HG03135 (cell line): Measurements from ENCODE around the gene ARRB2.
"Not testable (repeated sequence)": the region's sequence is repeated elsewhere in the genome, so short reads cannot be mapped to it uniquely, and the experiment has no call there.

Source experiments
- ATAC-seq: cut with Tn5 transposase; IDR thresholded peaks from one replicate; pipeline ENCODE4 v1.9.1; 2021; ENCODE audit warnings: mild to moderate bottlenecking, moderate library complexity; ENCODE audit not compliant: unreplicated experiment

ARRB2 gene

DNA sequence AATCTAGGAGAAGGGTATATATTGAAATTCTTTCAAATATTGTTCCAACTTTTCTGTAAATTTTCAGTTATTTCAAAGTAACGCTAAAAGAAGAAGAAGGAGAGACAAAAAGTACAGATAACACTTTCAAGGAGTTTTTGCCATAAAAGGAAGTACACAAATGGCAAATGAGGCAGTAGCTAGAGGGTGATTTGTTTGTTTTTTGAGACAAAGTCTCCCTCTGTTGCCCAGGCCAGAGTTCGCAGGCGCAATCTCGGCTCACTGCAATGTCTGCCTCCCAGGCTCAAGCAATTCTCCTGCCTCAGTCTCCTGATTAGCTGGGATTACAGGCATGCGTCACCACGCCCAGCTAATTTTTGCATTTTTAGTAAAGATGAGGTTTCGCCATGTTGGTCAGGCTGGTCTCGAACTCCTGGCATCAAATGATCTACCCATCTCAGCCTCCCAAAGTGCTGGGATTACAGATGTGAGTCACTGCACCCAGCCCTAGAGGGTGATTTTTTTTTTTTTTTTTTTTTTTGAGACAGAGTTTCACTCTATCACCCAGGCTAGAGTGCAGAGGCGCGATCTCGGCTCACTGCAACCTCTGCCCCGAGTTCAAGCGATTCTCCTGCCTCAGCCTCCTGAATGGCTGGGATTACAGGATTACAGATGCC, 10.9 kb upstream of the ARRB2 start:
- not testable (repeated sequence) for ATAC-seq

DNA sequence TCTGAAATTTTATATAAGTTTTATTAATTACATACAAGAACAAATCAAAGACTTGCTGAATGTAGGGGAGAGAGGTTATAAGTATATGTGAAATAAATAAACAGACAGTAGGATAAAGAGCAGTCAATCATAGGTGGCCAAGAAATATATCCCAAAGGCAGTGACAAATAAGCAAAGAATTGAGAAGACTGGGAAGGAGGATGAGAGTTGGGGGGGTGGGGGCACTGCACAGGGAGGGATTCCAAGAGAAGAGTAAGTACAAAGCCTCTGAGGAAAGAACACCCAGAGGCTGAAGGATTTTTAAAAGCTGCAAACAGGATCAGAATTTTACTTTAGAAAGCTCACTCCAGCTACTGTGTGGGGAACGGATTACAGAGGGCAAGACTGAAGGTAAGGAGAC, 9.3 kb upstream of the ARRB2 start:
- no peak for ATAC-seq

DNA sequence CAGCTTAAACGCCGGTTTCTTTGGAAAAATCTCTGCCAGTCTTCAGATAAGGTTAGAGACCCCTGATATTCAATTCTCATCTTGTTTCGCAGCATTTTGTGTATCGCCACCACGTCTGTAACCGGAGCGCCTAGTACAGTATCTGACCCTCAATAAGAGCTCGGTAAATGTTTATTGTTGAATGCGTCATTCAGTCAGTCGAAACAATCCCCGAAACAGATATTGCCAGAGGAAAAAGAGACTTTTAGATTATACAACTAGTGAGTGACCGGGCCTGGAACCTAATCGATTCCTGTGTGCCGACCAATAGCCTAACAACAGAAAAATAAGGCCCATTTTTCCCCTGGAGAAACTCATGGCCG, 7.1 kb upstream of the ARRB2 start:
- ATAC-seq = no peak

DNA sequence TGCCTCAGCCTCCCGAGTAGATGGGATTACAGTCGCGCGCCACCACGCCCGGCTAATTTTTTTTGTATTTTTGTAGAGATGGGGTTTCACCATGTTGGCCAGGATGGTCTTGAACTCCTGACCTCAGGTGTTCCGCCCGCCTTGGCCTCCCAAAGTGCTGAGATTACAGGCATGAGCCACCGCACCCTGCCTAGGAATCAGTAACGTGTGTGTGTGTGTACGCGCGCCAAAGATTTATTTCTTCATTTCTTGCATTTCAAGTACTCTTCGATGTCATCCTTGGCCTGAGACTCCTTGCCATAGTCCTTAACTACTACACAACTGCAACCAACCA, 5.9 kb upstream of the ARRB2 start:
- ATAC-seq = not testable (repeated sequence)

DNA sequence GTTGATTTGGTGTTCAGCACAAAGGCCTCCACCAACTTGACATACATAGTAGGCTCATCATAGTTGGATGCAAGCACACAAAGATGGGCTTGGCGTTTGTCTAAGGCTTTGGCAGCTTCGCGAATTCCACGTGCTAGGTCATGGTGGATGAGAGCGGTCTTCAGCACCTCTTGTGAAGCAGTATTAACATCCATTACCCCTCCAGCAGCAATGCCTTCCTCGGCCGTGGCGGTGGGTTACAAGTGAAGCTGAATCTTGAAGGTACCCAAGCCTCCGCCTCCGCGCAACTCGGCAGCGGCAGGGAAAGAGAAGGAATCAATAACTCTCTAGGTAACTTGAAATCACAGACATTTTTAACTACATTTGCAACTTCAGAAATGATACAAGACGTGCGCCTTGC, 5.4 kb upstream of the ARRB2 start:
- ATAC-seq = no peak

DNA sequence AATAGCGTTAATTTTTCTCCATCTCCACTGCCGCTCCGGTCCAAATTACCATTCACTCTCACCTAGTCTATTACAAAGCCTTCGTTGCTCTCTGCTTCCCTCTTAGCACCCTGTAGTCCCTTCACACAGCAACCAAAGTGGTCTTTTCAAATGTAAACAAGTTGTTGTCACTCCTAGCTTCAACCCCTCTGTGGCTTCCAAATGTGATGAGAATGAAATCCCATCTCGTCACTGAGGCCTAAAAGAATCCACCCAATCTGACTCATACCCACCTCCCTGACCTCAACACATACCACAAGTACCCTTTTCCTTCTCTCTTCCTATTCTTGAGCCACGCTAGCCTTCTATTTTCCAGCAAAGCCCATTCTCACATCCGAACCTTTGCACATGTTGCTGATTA, 4.3 kb upstream of the ARRB2 start:
- ATAC-seq = no peak

DNA sequence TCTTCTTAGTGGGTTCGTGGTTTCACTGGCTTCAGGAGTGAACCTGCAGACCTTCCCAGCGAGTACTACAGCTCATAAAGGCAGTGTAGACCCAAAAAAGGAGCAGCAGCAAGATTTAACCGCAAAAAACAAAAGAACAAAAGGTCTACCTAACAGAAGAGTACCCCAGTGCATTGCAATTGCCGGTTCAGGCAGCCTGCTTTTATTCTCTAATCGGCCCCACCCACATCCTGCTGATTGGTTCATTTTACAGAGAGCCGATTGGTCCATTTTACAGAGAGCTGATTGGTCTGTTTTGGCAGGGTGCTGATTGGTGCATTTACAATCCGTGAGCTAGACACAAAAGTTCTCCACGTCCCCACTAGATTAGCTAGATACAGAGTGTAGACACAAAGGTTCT, 2.0 kb upstream of the ARRB2 start:
- no peak for ATAC-seq

DNA sequence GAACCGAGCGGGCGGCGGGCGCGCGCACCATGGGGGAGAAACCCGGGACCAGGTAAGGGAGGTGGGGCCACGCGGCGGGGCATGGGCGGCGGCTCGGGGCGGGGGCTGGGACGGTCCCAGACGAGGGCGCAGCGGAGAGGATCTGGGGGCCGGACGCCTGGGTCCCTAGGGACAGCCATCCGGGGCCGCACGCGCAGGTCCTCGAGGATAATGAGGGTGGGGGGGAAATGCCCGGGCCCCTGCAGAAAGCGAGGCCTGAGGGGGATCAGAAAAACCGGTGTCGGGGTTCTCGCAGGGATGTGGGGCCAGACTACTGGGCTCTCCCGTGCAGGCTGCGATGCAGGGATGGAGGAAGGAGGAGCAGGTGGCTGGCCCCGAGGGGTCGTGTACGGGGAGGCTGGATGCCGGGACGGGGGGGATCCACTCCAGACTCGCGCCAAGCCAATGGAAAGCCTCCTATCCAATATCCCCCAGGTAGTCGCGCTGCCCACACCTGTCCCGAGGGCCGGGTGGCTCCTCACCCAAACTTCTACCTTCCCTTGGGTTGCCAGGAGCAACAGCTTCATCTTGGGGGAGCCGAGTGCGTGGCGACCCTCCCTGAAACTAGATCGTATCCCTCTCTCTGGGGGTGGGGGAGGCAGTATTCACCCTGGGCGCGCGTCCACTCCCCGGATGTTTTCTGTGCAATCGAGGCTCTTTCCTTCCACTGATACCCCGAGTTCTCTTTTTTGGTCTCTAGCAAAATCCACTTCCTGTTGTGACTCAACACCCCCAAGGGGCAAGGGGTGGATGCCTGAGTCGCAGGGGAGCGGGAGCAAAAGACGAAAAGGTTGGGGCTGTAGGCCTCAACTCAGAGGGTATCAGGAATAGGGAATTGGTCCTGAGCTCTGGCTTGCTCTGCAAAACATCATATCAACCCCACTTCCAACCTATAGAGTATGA, 532 bp downstream of the ARRB2 start:
- ATAC-seq = peak; percentile 12

DNA sequence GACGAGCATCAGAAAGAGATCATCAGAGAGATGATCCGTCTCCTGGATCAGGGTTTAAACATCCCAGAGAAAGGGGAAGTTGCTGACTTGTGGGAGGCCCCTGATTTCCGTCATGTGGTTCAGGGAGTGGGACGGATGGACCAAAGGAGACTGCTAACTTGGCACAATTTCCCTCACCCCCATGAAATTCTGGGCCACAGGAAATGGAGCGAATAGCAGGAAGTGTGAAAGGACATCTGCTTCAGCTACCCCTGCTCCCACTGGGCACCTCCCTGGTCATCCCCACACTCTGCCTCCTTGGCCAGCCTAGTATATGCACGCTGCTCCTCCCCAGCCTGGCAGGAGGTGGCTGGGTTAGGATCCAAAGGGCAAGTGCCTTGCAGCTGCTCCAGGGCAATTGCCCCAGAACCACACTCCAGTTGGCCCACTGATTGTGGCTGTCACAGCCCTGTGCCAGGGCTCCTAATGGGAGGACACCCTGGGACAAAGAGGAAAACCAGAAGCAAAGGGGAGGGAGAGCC, 1.3 kb downstream of the ARRB2 start:
- no peak for ATAC-seq

DNA sequence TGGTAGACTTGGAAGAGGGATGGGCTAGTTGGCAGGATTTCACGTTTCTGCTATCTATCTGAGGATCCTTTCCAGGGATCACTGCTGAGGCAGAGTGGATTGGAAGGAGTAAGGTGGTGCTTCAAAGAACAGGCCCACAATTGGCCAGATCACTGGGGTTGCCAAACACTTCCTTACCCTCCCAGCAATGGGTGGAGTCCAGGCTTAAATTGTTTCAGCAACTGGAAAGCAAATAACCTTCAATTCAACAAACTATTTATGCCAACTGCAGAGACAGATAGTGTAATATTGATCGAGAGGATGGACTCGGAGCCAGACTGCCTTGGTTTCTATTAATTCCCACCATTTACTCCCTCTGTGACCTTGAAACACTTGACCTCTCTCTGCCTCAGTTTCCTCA, 2.1 kb downstream of the ARRB2 start:
- ATAC-seq = no peak

DNA sequence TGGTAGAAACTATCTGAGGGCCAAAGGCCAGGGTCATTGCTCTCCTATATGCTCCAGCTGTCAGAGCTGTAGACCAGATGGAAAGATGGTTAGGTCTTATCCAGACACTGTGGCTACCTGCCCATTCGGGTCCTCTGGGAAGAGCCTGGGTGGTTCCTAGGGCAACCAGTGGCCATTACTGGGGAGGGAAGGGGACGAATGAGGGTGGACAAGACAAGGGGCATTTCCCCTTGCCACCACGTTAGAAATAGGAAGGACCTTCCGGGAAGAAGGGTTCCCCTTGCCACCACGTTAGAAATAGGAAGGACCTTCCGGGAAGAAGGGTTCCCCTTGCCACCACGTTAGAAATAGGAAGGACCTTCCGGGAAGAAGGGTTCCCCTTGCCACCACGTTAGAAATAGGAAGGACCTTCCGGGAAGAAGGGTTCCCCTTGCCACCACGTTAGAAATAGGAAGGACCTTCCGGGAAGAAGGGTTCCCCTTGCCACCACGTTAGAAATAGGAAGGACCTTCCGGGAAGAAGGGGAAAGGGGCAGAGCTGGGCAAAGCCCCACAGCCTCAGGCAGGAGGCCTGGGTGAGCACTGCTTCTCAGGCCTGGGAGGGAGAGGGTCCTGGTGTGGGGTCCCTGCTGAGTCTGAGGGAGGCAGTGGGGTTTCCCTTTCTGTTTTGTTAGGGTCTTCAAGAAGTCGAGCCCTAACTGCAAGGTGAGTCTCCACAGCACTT, 4.1 kb downstream of the ARRB2 start:
- not testable (repeated sequence) for ATAC-seq

DNA sequence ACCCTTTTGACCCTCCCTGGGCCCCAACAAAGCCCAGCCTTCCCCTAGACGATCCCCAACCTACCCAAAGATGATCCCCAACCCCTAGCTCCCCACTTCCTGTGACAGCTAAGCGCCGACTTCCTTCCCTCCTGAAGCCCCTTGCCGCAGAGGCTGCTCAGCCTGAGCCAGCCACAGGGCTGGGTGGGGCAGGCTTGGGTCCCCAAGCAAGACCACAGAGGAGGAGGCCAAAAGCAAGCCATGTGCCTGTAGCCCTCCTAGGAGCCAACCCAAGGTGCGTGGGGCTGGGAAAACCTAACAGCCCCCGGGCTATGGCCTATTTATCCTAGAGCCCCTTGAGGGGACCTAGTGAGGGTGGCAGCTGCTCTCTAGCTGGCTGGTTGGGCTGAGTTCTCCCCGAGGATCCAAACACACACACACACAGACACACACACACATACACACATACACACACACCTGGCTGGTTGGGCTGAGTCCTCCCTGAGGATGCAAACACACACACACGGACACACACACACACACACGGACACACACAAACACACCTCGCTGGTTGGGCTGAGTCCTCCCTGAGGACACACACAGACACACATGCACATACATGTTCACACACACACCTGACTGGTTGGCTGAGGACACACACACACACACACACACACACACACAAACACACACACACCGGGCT, 4.8 kb downstream of the ARRB2 start:
- ATAC-seq = no peak

DNA sequence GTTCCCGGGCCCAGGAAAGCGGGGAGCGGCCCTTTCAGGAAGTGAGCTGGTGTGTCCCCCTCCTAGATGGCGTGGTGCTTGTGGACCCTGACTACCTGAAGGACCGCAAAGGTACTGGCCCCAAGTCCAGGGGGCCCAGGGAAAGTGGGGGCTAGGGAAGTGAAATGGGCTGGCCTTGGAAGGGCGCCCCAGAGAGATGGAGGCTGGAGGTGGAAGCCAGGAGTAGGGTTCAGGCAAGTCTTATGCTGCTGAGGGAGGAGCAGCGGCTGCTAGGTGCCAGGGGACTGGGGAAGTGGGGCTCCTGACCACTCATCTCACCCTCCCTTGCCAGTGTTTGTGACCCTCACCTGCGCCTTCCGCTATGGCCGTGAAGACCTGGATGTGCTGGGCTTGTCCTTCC, 5.6 kb downstream of the ARRB2 start:
- ATAC-seq = no peak

DNA sequence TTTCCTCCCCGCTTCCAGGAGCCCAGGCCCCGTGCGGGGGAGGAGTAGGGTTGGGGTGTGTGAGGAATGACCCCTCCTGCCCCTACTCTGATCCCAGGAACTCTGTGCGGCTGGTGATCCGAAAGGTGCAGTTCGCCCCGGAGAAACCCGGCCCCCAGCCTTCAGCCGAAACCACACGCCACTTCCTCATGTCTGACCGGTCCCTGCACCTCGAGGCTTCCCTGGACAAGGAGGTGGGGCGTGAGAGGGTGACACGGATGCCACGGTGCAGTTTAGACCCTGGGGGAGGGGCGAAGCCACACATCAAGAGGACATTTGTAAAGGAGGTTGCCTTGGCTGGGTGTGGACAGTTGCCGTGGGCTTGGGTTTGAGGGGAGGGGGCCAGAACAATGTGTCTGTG, 7.4 kb downstream of the ARRB2 start:
- ATAC-seq = no peak

DNA sequence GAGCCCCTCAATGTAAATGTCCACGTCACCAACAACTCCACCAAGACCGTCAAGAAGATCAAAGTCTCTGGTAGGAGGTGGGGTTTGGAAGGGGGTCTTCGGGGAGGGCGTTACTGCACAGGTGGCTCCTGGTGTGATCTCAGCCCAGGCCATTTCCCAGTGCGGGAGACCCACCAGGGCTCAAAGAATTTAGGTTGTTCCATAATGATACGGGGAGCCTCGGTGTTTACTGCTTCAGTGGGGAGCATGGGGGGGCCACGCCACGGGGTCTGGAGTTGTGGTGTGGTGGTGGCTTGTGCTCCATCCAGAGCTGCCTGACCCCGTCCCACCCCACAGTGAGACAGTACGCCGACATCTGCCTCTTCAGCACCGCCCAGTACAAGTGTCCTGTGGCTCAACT, 7.8 kb downstream of the ARRB2 start:
- ATAC-seq = no peak

DNA sequence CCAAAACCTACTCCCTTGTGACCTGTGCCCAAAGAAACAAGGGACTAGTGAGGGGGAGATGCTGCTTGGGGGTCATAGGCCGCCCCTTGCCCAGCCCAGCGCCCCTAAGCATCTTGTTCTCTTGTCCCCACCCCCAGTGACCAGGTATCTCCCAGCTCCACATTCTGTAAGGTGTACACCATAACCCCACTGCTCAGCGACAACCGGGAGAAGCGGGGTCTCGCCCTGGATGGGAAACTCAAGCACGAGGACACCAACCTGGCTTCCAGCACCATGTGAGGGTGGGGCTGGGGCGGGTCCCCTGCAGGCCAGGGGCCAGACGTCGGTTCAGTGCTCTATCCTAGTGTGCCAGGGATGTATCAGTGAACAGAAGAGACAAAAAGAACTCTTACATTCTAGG, 8.7 kb downstream of the ARRB2 start:
- no peak for ATAC-seq

DNA sequence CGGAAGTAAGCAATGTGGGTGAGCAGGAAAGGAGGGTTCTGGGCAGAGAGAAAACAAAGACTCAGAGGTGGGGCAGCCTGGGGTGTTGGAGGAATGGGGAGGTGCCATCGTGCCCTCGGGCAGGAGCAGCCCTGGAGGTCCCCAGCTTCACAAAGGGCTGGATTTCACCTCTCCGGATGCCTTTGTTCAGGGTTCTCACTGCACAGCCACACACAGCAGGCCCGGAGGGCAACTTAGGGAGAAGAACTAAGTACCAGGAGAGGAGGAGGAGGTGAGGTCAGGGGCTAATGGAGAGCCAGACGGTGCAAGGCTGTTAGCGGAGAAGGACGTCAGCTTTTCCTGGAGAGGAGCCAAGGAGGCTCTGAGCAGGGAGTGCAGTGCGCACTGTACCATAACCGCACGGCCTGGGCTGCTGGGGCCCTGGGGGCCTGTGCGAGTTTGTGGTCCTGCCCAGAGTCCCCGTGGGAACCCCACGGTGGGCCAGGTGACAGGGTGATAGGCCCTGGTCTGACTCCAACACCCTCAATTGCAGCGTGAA, 9.3 kb downstream of the ARRB2 start:
- ATAC-seq = no peak

DNA sequence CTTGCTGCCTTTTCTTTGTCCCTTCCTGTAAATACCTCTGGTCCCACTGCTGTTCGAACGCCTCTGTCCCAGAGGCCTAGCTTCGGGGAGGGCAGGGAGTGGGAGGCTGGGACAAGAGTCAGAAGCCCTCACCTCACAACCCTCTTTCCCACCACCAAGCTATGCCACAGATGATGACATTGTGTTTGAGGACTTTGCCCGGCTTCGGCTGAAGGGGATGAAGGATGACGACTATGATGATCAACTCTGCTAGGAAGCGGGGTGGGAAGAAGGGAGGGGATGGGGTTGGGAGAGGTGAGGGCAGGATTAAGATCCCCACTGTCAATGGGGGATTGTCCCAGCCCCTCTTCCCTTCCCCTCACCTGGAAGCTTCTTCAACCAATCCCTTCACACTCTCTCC, 10.4 kb downstream of the ARRB2 start:
- no peak for ATAC-seq

DNA sequence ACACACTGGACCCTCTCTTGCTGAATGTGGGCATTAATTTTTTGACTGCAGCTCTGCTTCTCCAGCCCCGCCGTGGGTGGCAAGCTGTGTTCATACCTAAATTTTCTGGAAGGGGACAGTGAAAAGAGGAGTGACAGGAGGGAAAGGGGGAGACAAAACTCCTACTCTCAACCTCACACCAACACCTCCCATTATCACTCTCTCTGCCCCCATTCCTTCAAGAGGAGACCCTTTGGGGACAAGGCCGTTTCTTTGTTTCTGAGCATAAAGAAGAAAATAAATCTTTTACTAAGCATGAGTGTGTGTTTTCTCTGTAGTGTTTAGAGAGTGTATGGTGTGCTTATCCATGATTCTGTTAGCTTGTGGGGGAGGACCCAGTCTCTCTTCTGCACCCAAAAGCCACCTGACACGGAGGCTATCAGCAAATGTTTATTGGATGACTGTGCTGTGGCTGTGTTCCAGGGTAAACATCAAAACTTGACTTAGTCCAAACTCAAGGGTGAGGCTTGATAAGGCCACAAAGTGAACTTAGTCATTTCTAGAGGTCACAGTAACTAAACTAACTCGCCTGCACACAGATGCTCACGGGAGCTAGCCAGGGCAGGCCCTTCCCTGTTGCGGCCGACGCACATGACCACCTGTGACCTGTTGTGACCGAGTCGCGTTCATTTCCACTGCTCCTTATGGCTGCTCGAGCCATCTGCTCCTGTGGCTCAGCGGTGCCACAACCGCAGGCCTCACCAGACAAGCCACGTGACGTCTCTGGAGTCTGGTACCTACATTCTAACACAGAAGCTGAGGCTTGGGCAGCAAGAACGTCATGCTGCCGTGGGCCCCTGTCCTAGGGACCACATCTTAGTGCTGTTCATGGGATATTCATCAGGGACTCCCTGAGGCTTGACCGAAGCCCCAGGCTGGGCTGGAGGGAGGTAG, 11.0 kb downstream of the ARRB2 start:
- ATAC-seq = no peak
